Karpas-422 (cell line): ENCODE results near the gene FBXO45. TPM values are rescaled to one million over a fixed set of nuclear protein-coding genes. Genes with fewer than 3 reads are reported as not detected.
A peak's percentile ranks its signal among the peaks of the same experiment; 100 is the strongest.
"Not testable (repeated sequence)": the region's sequence is repeated elsewhere in the genome, so short reads cannot be mapped to it uniquely, and the experiment has no call there.

Experiments used
- DNase-seq: peaks from one replicate; pipeline ENCODE4 v3.0.0-alpha.2; 2015
- H2AFZ ChIP-seq: fragments of 200-600 bp; sonication (generic); 2 replicates; pipeline ENCODE4 v1.6.1; 2014; ENCODE audit warnings: antibody characterized with exemption, low read length, mixed read lengths
- H3K27ac ChIP-seq: fragments of 200-600 bp; sonication (generic); 2 replicates; pipeline ENCODE4 v1.5.1; 2014; ENCODE audit warnings: mild to moderate bottlenecking, low read length, moderate library complexity
- H3K27me3 ChIP-seq: fragments of 200-600 bp; sonication (generic); 2 replicates; pipeline ENCODE4 v1.6.1; 2014; ENCODE audit warnings: low read length, mixed read lengths
- H3K36me3 ChIP-seq: fragments of 200-600 bp; sonication (generic); 2 replicates; pipeline ENCODE4 v1.6.1; 2014; ENCODE audit warnings: low read length, mixed read lengths; ENCODE audit not compliant: insufficient read depth
- H3K4me1 ChIP-seq: fragments of 200-600 bp; sonication (generic); 2 replicates; pipeline ENCODE4 v1.6.1; 2014; ENCODE audit warnings: mild to moderate bottlenecking, low read length, mixed read lengths
- H3K4me2 ChIP-seq: fragments of 200-600 bp; sonication (generic); 2 replicates; pipeline ENCODE4 v1.6.1; 2014; ENCODE audit warnings: low read length, low read depth, mild to moderate bottlenecking; ENCODE audit not compliant: poor library complexity, severe bottlenecking
- H3K4me3 ChIP-seq: fragments of 200-600 bp; sonication (generic); 2 replicates; pipeline ENCODE4 v1.5.1; 2014; ENCODE audit warnings: mild to moderate bottlenecking, antibody characterized with exemption, low read length, mixed read lengths
- H3K79me2 ChIP-seq: fragments of 200-600 bp; sonication (generic); 2 replicates; pipeline ENCODE4 v1.6.1; 2014; ENCODE audit warnings: mild to moderate bottlenecking, low read length, mixed read lengths
- H3K9ac ChIP-seq: fragments of 200-600 bp; sonication (generic); 2 replicates; pipeline ENCODE4 v1.6.0; 2014; ENCODE audit warnings: low read length
- H3K9me2 ChIP-seq: fragments of 200-600 bp; sonication (generic), shearing (Covaris generic); replicated peaks from 2 replicates; pipeline ENCODE4 v1.6.0; 2014; ENCODE audit warnings: mild to moderate bottlenecking, low read length, moderate library complexity; ENCODE audit not compliant: insufficient read depth
- H3K9me3 ChIP-seq: fragments of 300-700, 200-600 bp; sonication (generic); 2 replicates; pipeline ENCODE4 v1.6.1; 2014; ENCODE audit warnings: low read length, mixed read lengths
- H4K20me1 ChIP-seq: fragments of 200-600 bp; sonication (generic); 2 replicates; pipeline ENCODE4 v1.6.1; 2014; ENCODE audit warnings: mild to moderate bottlenecking, antibody characterized with exemption, low read length, low read depth; ENCODE audit not compliant: insufficient read depth
- small RNA-seq: library from RNA; depleted of rRNA; stranded (forward); fragments of <200 nt; gene quantifications from one replicate; pipeline ENCODE3, GENCODE V24; 2014
- total RNA-seq: library from RNA; depleted of rRNA; stranded (reverse); fragments of >200 nt; shearing (Covaris generic); gene quantifications from 2 replicates; pipeline ENCODE4 v1.2.3, GENCODE V29; 2014; ENCODE audit warnings: low replicate concordance; rRNA removed

The FBXO45 gene
- total RNA-seq, 1 experiment from 2014 or later = 15.2 TPM

DNA sequence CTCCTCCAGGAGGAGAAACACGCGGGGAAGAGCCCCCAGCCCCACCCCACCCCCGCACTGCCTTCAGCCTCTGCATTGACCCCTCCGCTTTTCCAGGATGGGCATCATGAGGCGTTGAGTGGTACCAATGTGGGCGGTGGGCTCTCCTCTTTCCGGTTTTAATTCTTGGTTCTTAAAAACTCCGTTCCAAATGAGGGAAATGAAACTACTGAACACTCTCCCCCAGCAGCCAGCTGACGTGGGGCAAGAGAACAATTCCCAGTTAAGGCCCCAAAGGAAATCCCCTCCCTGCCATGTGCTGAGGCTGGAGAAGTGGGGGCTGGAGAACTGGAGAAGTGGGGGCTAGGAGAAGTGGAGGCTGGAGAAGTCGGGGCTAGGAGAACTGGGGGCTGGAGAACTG, 65.8 kb downstream of the FBXO45 start:
- peak; percentile 51 for DNase-seq
- no peak overlapping the region for H3K4me2 ChIP-seq
- H4K20me1 ChIP-seq = no peaks in the 10 kb centered on the region
- H3K79me2 ChIP-seq = no peaks in the 10 kb centered on the region
- H3K27me3 ChIP-seq = no peaks in the 10 kb centered on the region
- no peaks in the 10 kb centered on the region for H3K9me3 ChIP-seq
- H3K36me3 ChIP-seq = no peaks in the 10 kb centered on the region
- H3K27ac ChIP-seq = no peak overlapping the region
- no peak overlapping the region for H2AFZ ChIP-seq
- H3K9me2 ChIP-seq = no peaks in the 10 kb centered on the region
- no peak overlapping the region for H3K9ac ChIP-seq
- peaks cover 40% of the 10 kb centered on the region for H3K4me1 ChIP-seq
- H3K4me3 ChIP-seq = no peak overlapping the region

DNA sequence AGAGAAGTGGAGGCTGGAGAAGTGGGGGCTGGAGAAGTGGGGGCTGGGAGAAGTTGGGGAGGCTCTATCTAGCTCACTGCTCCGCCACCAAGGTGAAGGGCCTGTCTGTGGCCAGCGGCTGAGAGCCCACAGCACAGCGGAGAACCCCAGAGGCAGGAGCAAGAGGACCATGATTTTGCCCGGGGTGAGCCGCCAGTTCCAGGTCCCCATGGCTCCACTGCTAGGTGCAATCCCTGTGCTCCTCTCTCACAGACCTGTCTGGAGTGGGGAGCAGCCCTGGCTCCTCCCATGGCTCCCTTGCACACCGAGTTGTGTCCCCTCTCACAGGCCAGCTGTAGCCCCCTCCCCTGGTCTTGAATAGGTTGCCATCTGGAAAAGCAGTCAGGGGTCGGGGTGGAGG, 66.4 kb downstream of the FBXO45 start:
- Histone ChIP-seq H3K9me3 (no peaks in the 10 kb centered on the region), H4K20me1 (no peaks in the 10 kb centered on the region), H3K27ac (no peak overlapping the region), H3K79me2 (no peaks in the 10 kb centered on the region), H3K36me3 (no peaks in the 10 kb centered on the region), H3K4me2 (no peak overlapping the region), H3K9me2 (no peaks in the 10 kb centered on the region), H3K9ac (no peak overlapping the region), H3K4me3 (no peak overlapping the region), H3K27me3 (peaks cover under 1% of the 10 kb centered on the region; the same call in 1 of the 2 replicates), H3K4me1 (peaks cover 40% of the 10 kb centered on the region), H2AFZ (no peak overlapping the region)
- DNase-seq = no peak

DNA sequence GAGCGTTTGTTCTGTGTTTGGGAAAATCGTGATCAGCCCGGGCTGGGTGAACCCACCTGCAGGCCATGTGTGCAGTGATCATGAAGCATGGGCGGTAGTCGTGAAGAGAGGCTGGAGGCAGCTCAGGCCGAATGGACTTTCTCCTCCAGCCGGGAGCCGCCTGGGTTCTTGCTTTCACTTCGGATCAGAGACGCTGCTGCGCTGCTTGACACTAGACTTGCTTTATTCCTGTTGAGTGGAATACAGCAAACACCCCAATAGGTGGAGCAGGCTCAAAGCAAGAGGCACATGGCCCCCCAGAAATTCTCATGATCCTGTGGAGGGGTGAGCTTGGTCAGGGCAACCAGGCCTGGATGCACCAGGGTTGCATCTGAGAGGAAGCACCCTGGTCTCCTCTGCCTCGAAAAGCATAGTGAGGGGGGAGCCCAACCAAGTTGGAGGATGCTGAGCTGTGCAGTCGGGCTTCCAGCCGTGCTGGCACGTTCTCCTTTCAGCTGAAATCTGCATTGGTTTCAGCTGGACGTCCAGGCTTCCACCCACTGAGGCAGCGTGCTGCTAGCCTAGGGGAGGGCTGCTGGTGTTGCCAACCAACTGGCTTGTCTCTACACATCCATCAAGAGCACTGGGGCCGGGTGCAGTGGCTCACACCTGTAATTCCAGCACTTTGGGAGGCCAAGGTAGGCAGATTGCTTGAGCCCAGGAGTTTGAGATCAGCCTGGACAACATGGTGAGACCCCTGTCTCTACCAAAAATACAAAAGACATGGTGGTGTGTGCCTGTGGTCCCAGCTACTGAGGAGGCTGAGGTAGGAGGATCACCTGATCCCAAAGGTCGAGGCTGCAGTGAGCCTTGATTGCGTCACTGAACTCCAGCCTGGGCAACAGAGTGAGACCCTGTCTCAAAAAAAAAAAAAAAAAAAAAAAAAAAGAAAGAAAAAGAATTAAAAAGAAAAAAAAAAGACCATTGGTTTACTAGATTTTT, 68.2 kb downstream of the FBXO45 start:
- H4K20me1 ChIP-seq = no peaks in the 10 kb centered on the region
- no peak overlapping the region for H3K9ac ChIP-seq
- H3K27me3 ChIP-seq = peaks cover 4% of the 10 kb centered on the region; the same call in 1 of the 2 replicates
- no peak overlapping the region for H2AFZ ChIP-seq
- H3K9me3 ChIP-seq = no peaks in the 10 kb centered on the region
- H3K4me2 ChIP-seq = no peak overlapping the region
- H3K36me3 ChIP-seq = no peaks in the 10 kb centered on the region
- peaks cover 35% of the 10 kb centered on the region for H3K4me1 ChIP-seq
- no peaks in the 10 kb centered on the region for H3K9me2 ChIP-seq
- H3K79me2 ChIP-seq = no peaks in the 10 kb centered on the region
- DNase-seq = no peak
- no peak overlapping the region for H3K4me3 ChIP-seq
- no peak overlapping the region for H3K27ac ChIP-seq

DNA sequence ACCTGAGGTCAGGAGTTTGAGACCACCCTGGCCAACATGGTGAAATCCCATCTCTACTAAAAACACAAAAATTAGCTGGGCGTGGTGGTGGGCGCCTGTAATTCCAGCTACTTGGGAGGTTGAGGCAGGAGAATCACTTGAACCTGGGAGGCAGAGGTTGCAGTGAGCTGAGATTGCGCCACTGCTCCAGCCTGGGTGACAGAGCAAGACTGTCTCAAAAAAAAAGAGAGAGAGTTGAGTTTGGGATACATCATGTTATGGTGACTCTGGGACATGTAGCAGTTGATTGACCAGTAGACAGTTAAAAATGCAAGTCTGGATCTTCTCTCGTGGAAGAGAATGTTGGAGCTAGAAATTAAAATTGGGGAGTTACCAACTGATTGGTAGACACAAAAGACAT, 69.5 kb downstream of the FBXO45 start:
- H3K9ac ChIP-seq, H3K36me3 ChIP-seq, H3K4me2 ChIP-seq, H3K79me2 ChIP-seq, H3K27me3 ChIP-seq, H3K9me2 ChIP-seq, H3K27ac ChIP-seq, H3K9me3 ChIP-seq, H2AFZ ChIP-seq, DNase-seq, H4K20me1 ChIP-seq, H3K4me3 ChIP-seq: not testable (repeated sequence)
- peaks cover 40% of the 10 kb centered on the region for H3K4me1 ChIP-seq

Small RNA genes lying within 50 kb of the gene (small RNA-seq; reads per million reads assigned to genes)
- gene RPS29P3 = 0.40 reads per million, percentile 3 among the genes with 10 or more reads in this experiment

Other genes with a start within 250 kb of the FBXO45 start
- not detected in 2 replicates for gene TM4SF19, start 230.3 kb upstream of the FBXO45 start, total RNA-seq
- 25.5 and 33.0 TPM in 2 replicates for gene UBXN7, start 136.2 kb upstream of the FBXO45 start, total RNA-seq
- gene RNF168, start 64.9 kb upstream of the FBXO45 start, total RNA-seq = 35.4 and 42.8 TPM in 2 replicates
- gene SMCO1, start 53.3 kb upstream of the FBXO45 start, total RNA-seq = not detected in 2 replicates
- 7.0 and 9.2 TPM in 2 replicates for gene WDR53, start 106 bp upstream of the FBXO45 start, total RNA-seq
- 0.52 and 1.0 TPM in 2 replicates for gene NRROS, start 71.0 kb downstream of the FBXO45 start, total RNA-seq
- gene CEP19, start 143.6 kb downstream of the FBXO45 start, total RNA-seq = 2.6 and 4.0 TPM in 2 replicates
- 51.3 and 55.6 TPM in 2 replicates for gene PIGX, start 143.7 kb downstream of the FBXO45 start, total RNA-seq
- gene PAK2, start 171.2 kb downstream of the FBXO45 start, total RNA-seq = 87.0 and 102 TPM in 2 replicates